Glomerular visceral epithelial cell (primary cell): Measurements from ENCODE around the gene LRRK2.

Experiments used
- DNase-seq: peaks from one replicate; pipeline ENCODE4 v3.0.0-alpha.2; 2016; ENCODE audit errors: extremely low spot score

LRRK2 gene

DNA sequence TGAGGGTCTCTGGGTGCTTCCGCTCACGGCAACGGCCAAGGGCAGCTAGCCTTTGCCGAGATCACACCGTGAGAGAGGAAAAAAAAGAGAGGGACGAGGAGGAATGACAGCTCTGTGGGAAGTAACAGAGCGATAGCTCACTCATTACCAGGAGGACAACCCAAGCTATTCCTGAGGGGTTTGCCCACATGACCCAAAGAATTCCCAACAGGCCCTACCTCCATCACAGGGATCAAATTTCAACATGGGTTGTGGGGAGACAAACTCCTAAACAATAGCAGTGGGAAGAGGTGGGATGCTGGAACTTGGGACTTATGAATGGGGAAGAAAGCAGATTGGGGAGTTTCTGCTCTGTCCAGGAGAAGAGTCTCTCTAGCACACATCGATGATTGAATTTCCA is 180.6 kb downstream of the LRRK2 start:
- DNase-seq: no peak
